H9 (cell line): ENCODE results near the gene SEMA4A. TPM values are rescaled to one million over a fixed set of nuclear protein-coding genes. Genes with fewer than 3 reads are reported as not detected.

Experiments
- DNase-seq: peaks from one replicate; pipeline ENCODE4 v3.0.0-alpha.2; 2017
- H2AFZ ChIP-seq: one replicate; pipeline ENCODE4 v1.6.1; 2013; ENCODE audit warnings: mild to moderate bottlenecking, low read length, control low read depth, moderate library complexity
- H2AK5ac ChIP-seq: 2 replicates; pipeline ENCODE4 v1.6.1; 2013; ENCODE audit warnings: low read length, control low read depth, mixed read lengths; ENCODE audit not compliant: insufficient read length
- H2BK120ac ChIP-seq: one replicate; pipeline ENCODE4 v1.6.1; 2013; ENCODE audit warnings: low read depth, mild to moderate bottlenecking, low read length, control low read depth, inconsistent platforms; ENCODE audit not compliant: poor library complexity, severe bottlenecking
- H2BK12ac ChIP-seq: 2 replicates; pipeline ENCODE4 v1.6.1; 2013; ENCODE audit warnings: low read length, control low read depth, mixed read lengths, low read depth; ENCODE audit not compliant: insufficient read length
- H2BK15ac ChIP-seq: 2 replicates; pipeline ENCODE4 v1.6.1; 2013; ENCODE audit warnings: low read depth, low read length, control low read depth
- H2BK20ac ChIP-seq: one replicate; pipeline ENCODE4 v1.6.1; 2013; ENCODE audit warnings: low read depth, mild to moderate bottlenecking, low read length, control low read depth, inconsistent platforms; ENCODE audit not compliant: poor library complexity, severe bottlenecking
- H2BK5ac ChIP-seq: 2 replicates; pipeline ENCODE4 v1.6.1; 2013; ENCODE audit warnings: low read length, control low read depth, mixed read lengths; ENCODE audit not compliant: insufficient read length
- H3K14ac ChIP-seq: 2 replicates; pipeline ENCODE4 v1.6.1; 2013; ENCODE audit warnings: low read length, control low read depth; ENCODE audit not compliant: insufficient read depth
- H3K18ac ChIP-seq: 2 replicates; pipeline ENCODE4 v1.6.1; 2013; ENCODE audit warnings: low read depth, mild to moderate bottlenecking, mixed read lengths, low read length, control low read depth; ENCODE audit not compliant: insufficient read length
- H3K23ac ChIP-seq: 2 replicates; pipeline ENCODE4 v1.6.1; 2013; ENCODE audit warnings: low read length, control low read depth, mixed read lengths, low read depth; ENCODE audit not compliant: insufficient read length
- H3K23me2 ChIP-seq: 2 replicates; pipeline ENCODE4 v1.6.1; 2013; ENCODE audit warnings: low read depth, mild to moderate bottlenecking, mixed read lengths, low read length, control low read depth; ENCODE audit not compliant: insufficient read length, poor library complexity, severe bottlenecking
- H3K27ac ChIP-seq: 2 replicates; pipeline ENCODE4 v1.5.1; 2013; ENCODE audit warnings: low read length, control low read depth, mixed read lengths, low read depth; ENCODE audit not compliant: insufficient read length
- H3K27me3 ChIP-seq: 2 replicates; pipeline ENCODE4 v1.6.1; 2013; ENCODE audit warnings: low read length, control low read depth, inconsistent platforms; ENCODE audit not compliant: insufficient read depth
- H3K4ac ChIP-seq: 2 replicates; pipeline ENCODE4 v1.6.1; 2013; ENCODE audit warnings: low read depth, mild to moderate bottlenecking, control low read depth, inconsistent platforms, low read length, moderate library complexity
- H3K4me1 ChIP-seq: 2 replicates; pipeline ENCODE4 v1.6.1; 2013; ENCODE audit warnings: low read length, control low read depth, inconsistent platforms; ENCODE audit not compliant: insufficient read depth
- H3K4me2 ChIP-seq: 2 replicates; pipeline ENCODE4 v1.6.1; 2013; ENCODE audit warnings: low read length, control low read depth, mixed read lengths; ENCODE audit not compliant: insufficient read length, insufficient read depth
- H3K56ac ChIP-seq: 2 replicates; pipeline ENCODE4 v1.6.1; 2013; ENCODE audit warnings: low read depth, mild to moderate bottlenecking, mixed read lengths, low read length, control low read depth; ENCODE audit not compliant: insufficient read length
- H3K79me1 ChIP-seq: 2 replicates; pipeline ENCODE4 v1.6.1; 2013; ENCODE audit warnings: low read depth, mild to moderate bottlenecking, moderate library complexity, low read length, control low read depth, inconsistent platforms; ENCODE audit not compliant: insufficient read depth, poor library complexity, severe bottlenecking
- H3K79me2 ChIP-seq: 2 replicates; pipeline ENCODE4 v1.6.1; 2013; ENCODE audit warnings: low read length, control low read depth, inconsistent platforms; ENCODE audit not compliant: insufficient read depth
- H3K9ac ChIP-seq: 2 replicates; pipeline ENCODE4 v1.6.1; 2013; ENCODE audit warnings: low read length, control low read depth, mixed read lengths; ENCODE audit not compliant: insufficient read length; ENCODE audit errors: extremely low read depth
- H3K9me3 ChIP-seq: one replicate; pipeline ENCODE4 v1.6.1; 2013; ENCODE audit warnings: low read depth, low read length, inconsistent platforms; ENCODE audit not compliant: control insufficient read depth
- H3T11ph ChIP-seq: one replicate; pipeline ENCODE4 v1.6.1; 2013; ENCODE audit warnings: mild to moderate bottlenecking, low read length, control low read depth, inconsistent platforms
- H4K20me1 ChIP-seq: one replicate; pipeline ENCODE4 v1.6.1; 2013; ENCODE audit not compliant: control insufficient read depth, insufficient read length, insufficient read depth
- H4K5ac ChIP-seq: 2 replicates; pipeline ENCODE4 v1.6.1; 2013; ENCODE audit warnings: low read depth, mild to moderate bottlenecking, mixed read lengths, low read length, control low read depth; ENCODE audit not compliant: insufficient read length
- H4K8ac ChIP-seq: replicated peaks from 2 replicates; pipeline ENCODE4 v1.6.1; 2013; ENCODE audit warnings: low read length, control low read depth, mixed read lengths, low read depth; ENCODE audit not compliant: insufficient read length
- H4K91ac ChIP-seq: 2 replicates; pipeline ENCODE4 v1.6.1; 2013; ENCODE audit warnings: low read depth, mild to moderate bottlenecking, moderate library complexity, mixed read lengths, low read length, control low read depth; ENCODE audit not compliant: insufficient read length
- H3K27ac Mint-ChIP-seq, 3 experiments: 2 replicates in 2 of 3; 3 replicates in 1 of 3; pipeline ENCODE4 v1.8.0; 2020 to 2021; ENCODE audit warnings: mixed read lengths in 3 of 3, mild to moderate bottlenecking in 1 of 3, moderate library complexity in 1 of 3
- H3K27me3 Mint-ChIP-seq: 2 replicates; pipeline ENCODE4 v1.8.0; 2021; ENCODE audit warnings: low read depth, mild to moderate bottlenecking, moderate library complexity, mixed read lengths
- H3K36me3 Mint-ChIP-seq, 3 experiments: 2 replicates in 2 of 3; 3 replicates in 1 of 3; pipeline ENCODE4 v1.8.0; 2020 to 2021; ENCODE audit warnings: low read depth in 3 of 3, mixed read lengths in 3 of 3; ENCODE audit not compliant: insufficient read depth in 1 of 3
- H3K4me1 Mint-ChIP-seq, 2 experiments: 2 replicates each; pipeline ENCODE4 v1.8.0; 2020; ENCODE audit warnings: mixed read lengths in 2 of 2
- H3K4me3 Mint-ChIP-seq, 2 experiments: 2 replicates in 1 of 2; 3 replicates in 1 of 2; pipeline ENCODE4 v1.8.0; 2020 to 2021; ENCODE audit warnings: mild to moderate bottlenecking in 2 of 2, mixed read lengths in 2 of 2, moderate library complexity in 1 of 2
- H3K9me3 Mint-ChIP-seq, 2 experiments: 2 replicates in 1 of 2; 3 replicates in 1 of 2; pipeline ENCODE4 v1.8.0; 2020; ENCODE audit warnings: mild to moderate bottlenecking in 2 of 2, mixed read lengths in 2 of 2, moderate library complexity in 1 of 2
- CTCF ChIP-seq: fragments of 200-600 bp; sonication (generic); conservative IDR thresholded peaks from 3 replicates; pipeline ENCODE4 v1.8.0; 2021; ENCODE audit warnings: antibody characterized with exemption, mild to moderate bottlenecking
- WGBS: extraction: QIAGEN DNeasy Blood & Tissue Kit; methylation state at CpG from one replicate; pipeline ENCODE4 v1.1.7; 2013; ENCODE audit warnings: missing lambda C conversion rate, low lambda C conversion rate, mixed read lengths; ENCODE audit not compliant: insufficient read length; ENCODE audit errors: extremely low coverage; 5-methylcytosine and 5-hydroxymethylcytosine counted together
- total RNA-seq: library from RNA; stranded (reverse); gene quantifications from 2 replicates; pipeline ENCODE4 v1.2.1, GENCODE V29; 2021

SEMA4A gene
- total RNA-seq, 1 experiment from 2014 or later, result 11.1 TPM

DNA sequence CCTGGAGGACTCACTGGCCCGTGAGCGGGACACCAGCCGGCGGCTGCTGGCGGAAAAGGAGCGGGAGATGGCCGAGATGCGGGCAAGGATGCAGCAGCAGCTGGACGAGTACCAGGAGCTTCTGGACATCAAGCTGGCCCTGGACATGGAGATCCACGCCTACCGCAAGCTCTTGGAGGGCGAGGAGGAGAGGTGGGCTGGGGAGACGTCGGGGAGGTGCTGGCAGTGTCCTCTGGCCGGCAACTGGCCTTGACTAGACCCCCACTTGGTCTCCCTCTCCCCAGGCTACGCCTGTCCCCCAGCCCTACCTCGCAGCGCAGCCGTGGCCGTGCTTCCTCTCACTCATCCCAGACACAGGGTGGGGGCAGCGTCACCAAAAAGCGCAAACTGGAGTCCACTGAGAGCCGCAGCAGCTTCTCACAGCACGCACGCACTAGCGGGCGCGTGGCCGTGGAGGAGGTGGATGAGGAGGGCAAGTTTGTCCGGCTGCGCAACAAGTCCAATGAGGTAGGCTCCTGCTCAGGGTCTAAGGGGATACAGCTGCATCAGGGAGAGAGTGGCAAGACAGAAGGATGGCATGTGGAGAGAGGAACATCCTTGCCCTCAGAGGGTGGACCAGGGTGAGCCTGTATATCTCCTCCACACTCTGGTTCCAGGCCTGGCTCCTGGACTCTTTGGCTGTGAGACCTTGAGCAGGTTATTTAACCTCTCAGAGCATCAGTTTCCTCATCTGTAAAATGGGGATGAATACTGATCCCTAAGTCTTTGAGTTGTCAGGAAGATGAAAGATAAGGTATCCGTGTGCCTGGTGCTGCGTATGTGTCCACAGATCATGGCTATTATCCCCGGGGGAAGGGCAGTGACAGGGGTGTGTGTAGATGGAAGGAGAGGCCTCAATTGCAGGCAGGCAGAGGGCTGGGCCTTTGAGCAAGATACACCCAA, 17.2 kb upstream of the SEMA4A start:
- no CpG with 5 or more reads among the region's 34 CpGs for WGBS
- no peaks in the 10 kb centered on the region for H3K4me1 ChIP-seq

More for the DNA sequence above, 17.2 kb upstream of the SEMA4A start:
- H3K9ac ChIP-seq, result no peak overlapping the region
- Mint-ChIP-seq H3K4me1 (peaks cover 4 to 8% of the 10 kb centered on the region in 2 experiments), H3K27ac (peak overlapping the region in 1 of 3 experiments; percentile 67; a peak in 1 of 7 replicates), H3K36me3 (peaks cover 19 to 56% (median 51%) of the 10 kb centered on the region in 3 experiments), H3K9me3 (no peaks in the 10 kb centered on the region; a peak in 1 of 5 replicates), H3K27me3 (no peaks in the 10 kb centered on the region), H3K4me3 (no peak overlapping the region; a peak in 1 of 5 replicates)
- no peak overlapping the region for H3K18ac ChIP-seq
- H3T11ph ChIP-seq, result no peak overlapping the region
- no peak overlapping the region for H2AFZ ChIP-seq
- H3K27ac ChIP-seq, result no peak overlapping the region
- no peak overlapping the region for H4K5ac ChIP-seq
- no peaks in the 10 kb centered on the region for H3K9me3 ChIP-seq
- no peak overlapping the region for H3K23ac ChIP-seq
- no peak overlapping the region for H3K4ac ChIP-seq
- no peak overlapping the region for H3K14ac ChIP-seq
- H3K27me3 ChIP-seq, result no peaks in the 10 kb centered on the region
- H3K4me2 ChIP-seq, result no peak overlapping the region
- H4K8ac ChIP-seq, result no peak overlapping the region
- no peaks in the 10 kb centered on the region for H3K23me2 ChIP-seq
- H3K79me2 ChIP-seq, result no peaks in the 10 kb centered on the region
- H4K20me1 ChIP-seq, result no peaks in the 10 kb centered on the region
- DNase-seq, result no peak
- H2BK120ac ChIP-seq, result no peak overlapping the region
- H3K56ac ChIP-seq, result no peak overlapping the region
- H2BK20ac ChIP-seq, result no peak overlapping the region
- no peak overlapping the region for H2AK5ac ChIP-seq
- no peak overlapping the region for H2BK5ac ChIP-seq
- TF ChIP-seq CTCF, result no peak
- H4K91ac ChIP-seq, result no peak overlapping the region
- no peaks in the 10 kb centered on the region for H3K79me1 ChIP-seq
- no peak overlapping the region for H2BK15ac ChIP-seq
- no peak overlapping the region for H2BK12ac ChIP-seq
